T-helper 1 cell (primary cell): Measurements from ENCODE around the gene ABCC11.

ENCODE experiments used
- DNase-seq, 5 donors: peaks; one replicate each; pipeline ENCODE4 v3.0.0-alpha.2; 2012 to 2020

The ABCC11 gene

GRCh38 chr16:48126801-48127644, 120.3 kb downstream of the ABCC11 start:
- DNase-seq: no peak

- DNase-seq: no peak
These were observed 121.5 kb downstream of the ABCC11 start for GRCh38 chr16:48125888-48126287.

DNA sequence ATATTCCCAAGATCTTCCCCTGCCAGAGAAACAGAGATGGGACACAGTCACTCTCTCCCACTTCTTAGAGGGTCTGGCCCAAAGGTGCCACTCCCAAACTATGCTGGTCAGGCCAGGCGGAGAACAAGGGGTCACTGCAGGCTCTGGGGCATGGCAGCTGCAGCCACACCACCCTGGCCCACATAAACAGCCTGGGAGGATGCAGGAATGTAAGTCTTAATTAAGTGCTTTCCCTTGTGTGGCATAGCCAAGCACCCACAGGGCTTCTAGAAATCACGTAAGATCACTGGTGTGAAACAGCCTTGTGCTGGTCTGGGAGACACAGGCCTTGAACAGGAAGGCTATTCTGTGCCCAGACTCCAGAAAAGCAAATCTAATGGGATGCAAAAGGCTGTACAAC, 123.1 kb downstream of the ABCC11 start:
- DNase-seq: no peak

DNA sequence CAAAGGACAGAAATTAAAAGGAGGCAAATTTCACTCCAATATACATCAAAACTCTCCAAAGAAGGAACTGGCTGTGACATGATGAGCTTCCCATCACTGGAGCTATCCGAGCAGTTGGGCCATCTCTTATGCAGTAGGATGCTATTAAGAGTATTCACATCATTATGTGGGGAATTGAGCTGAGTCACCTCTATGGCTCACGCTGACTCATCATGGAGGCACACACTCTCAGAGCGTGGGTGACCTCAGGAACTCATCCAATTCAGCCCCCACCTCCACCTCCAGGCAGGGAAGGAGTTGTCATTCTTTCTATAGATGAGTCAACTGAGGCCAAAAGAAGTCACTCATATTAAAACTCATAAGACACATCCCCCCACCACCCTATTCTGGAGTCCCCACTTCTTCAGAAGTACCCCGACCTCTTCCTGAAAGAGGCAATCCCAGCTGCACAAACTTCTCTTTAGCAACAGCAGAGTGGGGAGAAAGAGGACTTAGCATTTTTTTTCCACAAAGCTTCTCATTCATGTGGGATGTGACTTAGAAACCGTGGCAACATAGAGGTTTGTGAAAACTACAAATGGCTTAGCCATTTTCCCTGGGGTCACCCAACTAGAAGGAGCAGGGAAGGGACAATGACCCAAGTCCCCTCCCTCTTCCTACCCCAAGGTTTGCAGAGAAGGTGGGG, 124.1 kb downstream of the ABCC11 start:
- peak in 1 of 5 donors; percentile 55 for DNase-seq

GRCh38 chr16:48121276-48121675, 126.1 kb downstream of the ABCC11 start:
- DNase-seq: no peak

- no peak for DNase-seq
These were observed 128.5 kb downstream of the ABCC11 start for GRCh38 chr16:48118841-48119240.

GRCh38 chr16:48117217-48118105, 129.9 kb downstream of the ABCC11 start:
- DNase-seq: peak; percentile 15 to 48 (median 22)
